Neural cell (in vitro differentiated cells): ENCODE data around the gene PRIM1. TPM values are rescaled to one million over a fixed set of nuclear protein-coding genes. Genes with fewer than 3 reads are reported as not detected.

Source experiments
- H2AFZ ChIP-seq: fragments of 200-600, 300-800 bp; sonication (generic), shearing (Covaris generic); 2 replicates; pipeline ENCODE4 v1.6.0; 2014; ENCODE audit warnings: low read depth, mild to moderate bottlenecking, antibody characterized with exemption, low read length, moderate library complexity
- H3F3A ChIP-seq: fragments of 200-600 bp; shearing (Covaris generic); 2 replicates; pipeline ENCODE4 v1.6.1; 2016; ENCODE audit warnings: mild to moderate bottlenecking, moderate library complexity, mixed read lengths, antibody characterized with exemption, low read length; ENCODE audit not compliant: insufficient read depth, poor library complexity, severe bottlenecking
- H3K27ac ChIP-seq: fragments of 200-600, 300-800 bp; sonication (generic), shearing (Covaris generic); 2 replicates; pipeline ENCODE4 v1.5.1; 2014; ENCODE audit warnings: mild to moderate bottlenecking, low read length, moderate library complexity
- H3K27me3 ChIP-seq: fragments of 300-800, 200-600 bp; sonication (generic), shearing (Covaris generic); 2 replicates; pipeline ENCODE4 v1.6.0; 2014; ENCODE audit warnings: mild to moderate bottlenecking, low read depth, low read length, moderate library complexity; ENCODE audit not compliant: insufficient read depth
- H3K36me3 ChIP-seq: fragments of 300-800, 200-600 bp; sonication (generic), shearing (Covaris generic); 2 replicates; pipeline ENCODE4 v1.5.1; 2014; ENCODE audit warnings: mild to moderate bottlenecking, antibody characterized with exemption, low read length, moderate library complexity; ENCODE audit not compliant: insufficient read depth
- H3K4me2 ChIP-seq: fragments of 300-800, 200-600 bp; sonication (generic), shearing (Covaris generic); 2 replicates; pipeline ENCODE4 v1.6.0; 2014; ENCODE audit warnings: mild to moderate bottlenecking, low read length
- H3K4me3 ChIP-seq: fragments of 300-800, 200-600 bp; sonication (generic), shearing (Covaris generic); 2 replicates; pipeline ENCODE4 v1.5.1; 2014; ENCODE audit warnings: mild to moderate bottlenecking, low read length, moderate library complexity
- H3K79me2 ChIP-seq: fragments of 200-600 bp; shearing (Covaris generic); replicated peaks from 2 replicates; pipeline ENCODE4 v1.6.0; 2014; ENCODE audit warnings: mild to moderate bottlenecking, low read length, moderate library complexity; ENCODE audit not compliant: insufficient read depth
- H3K9ac ChIP-seq: fragments of 300-800, 200-600 bp; sonication (generic), shearing (Covaris generic); 2 replicates; pipeline ENCODE4 v1.6.1; 2016; ENCODE audit warnings: mild to moderate bottlenecking, low read length, mixed read lengths
- H3K9me2 ChIP-seq: fragments of 200-600 bp; shearing (Covaris generic); 2 replicates; pipeline ENCODE4 v1.6.1; 2016; ENCODE audit warnings: mild to moderate bottlenecking, low read length, mixed read lengths; ENCODE audit not compliant: insufficient read depth
- H3K9me3 ChIP-seq: fragments of 200-600, 300-800 bp; sonication (generic), shearing (Covaris generic); 2 replicates; pipeline ENCODE4 v1.6.1; 2016; ENCODE audit warnings: mild to moderate bottlenecking, mixed run types, low read length, moderate library complexity, mixed read lengths
- H4K20me1 ChIP-seq: fragments of 200-600 bp; shearing (Covaris generic); 2 replicates; pipeline ENCODE4 v1.6.1; 2016; ENCODE audit warnings: mild to moderate bottlenecking, mixed run types; ENCODE audit not compliant: insufficient read depth
- CTCF ChIP-seq: fragments of 450-650 bp; IDR thresholded peaks from 2 replicates; pipeline ENCODE4 v1.5.1; 2014; ENCODE audit warnings: antibody characterized with exemption, mild to moderate bottlenecking, moderate library complexity; ENCODE audit not compliant: poor library complexity, severe bottlenecking
- EP300 ChIP-seq: fragments of 450-650 bp; conservative IDR thresholded peaks from 2 replicates; pipeline ENCODE4 v1.6.1; 2014; ENCODE audit warnings: antibody characterized with exemption, mild to moderate bottlenecking, moderate library complexity; ENCODE audit not compliant: poor library complexity, severe bottlenecking
- EZH2 ChIP-seq: fragments of 200-600, 300-800 bp; shearing (Covaris generic), sonication (generic); IDR thresholded peaks from 2 replicates; pipeline ENCODE4 v1.6.1; 2014; ENCODE audit warnings: antibody characterized with exemption, low read length, borderline replicate concordance, mild to moderate bottlenecking; ENCODE audit not compliant: insufficient read depth, poor library complexity, severe bottlenecking
- MXI1 ChIP-seq: fragments of 450-650 bp; conservative IDR thresholded peaks from 2 replicates; pipeline ENCODE4 v1.6.1; 2014; ENCODE audit warnings: antibody characterized with exemption, mild to moderate bottlenecking; ENCODE audit not compliant: poor library complexity, severe bottlenecking
- POLR2AphosphoS5 ChIP-seq: IDR thresholded peaks from 2 replicates; pipeline ENCODE4 v1.6.1; 2012
- RAD21 ChIP-seq: fragments of 450-650 bp; conservative IDR thresholded peaks from 2 replicates; pipeline ENCODE4 v1.6.1; 2014; ENCODE audit warnings: antibody characterized with exemption, mild to moderate bottlenecking, moderate library complexity
- REST ChIP-seq: IDR thresholded peaks from 2 replicates; pipeline ENCODE4 v1.6.1; 2012; ENCODE audit warnings: borderline replicate concordance
- SMC3 ChIP-seq: fragments of 450-650 bp; conservative IDR thresholded peaks from 2 replicates; pipeline ENCODE4 v1.6.1; 2014; ENCODE audit warnings: antibody characterized with exemption, mild to moderate bottlenecking, moderate library complexity; ENCODE audit not compliant: poor library complexity
- TAF1 ChIP-seq: IDR thresholded peaks from 2 replicates; pipeline ENCODE4 v1.6.1; 2012; ENCODE audit warnings: low read depth
- polyA plus RNA-seq: library from polyadenylated mRNA; depleted of rRNA; stranded (reverse); fragments of >200 nt; gene quantifications from 2 replicates; pipeline ENCODE4 v1.2.3, GENCODE V29; 2014

The PRIM1 gene
- polyA plus RNA-seq, 1 donor from 2014 or later: 36.1 TPM

- no peak overlapping the region for H3K27ac ChIP-seq
Measured at GRCh38 chr12:56716933-56717880, 34.9 kb downstream of the PRIM1 start.

More at GRCh38 chr12:56716933-56717880, 34.9 kb downstream of the PRIM1 start:
- Histone ChIP-seq H3K4me2 (no peak overlapping the region), H3K9me2 (no peaks in the 10 kb centered on the region), H4K20me1 (no peaks in the 10 kb centered on the region), H3K4me3 (no peak overlapping the region), H3F3A (no peaks in the 10 kb centered on the region), H3K9ac (no peak overlapping the region), H2AFZ (no peak overlapping the region), H3K27me3 (no peaks in the 10 kb centered on the region), H3K79me2 (peaks cover 33% of the 10 kb centered on the region), H3K36me3 (peaks cover 15% of the 10 kb centered on the region), H3K9me3 (no peaks in the 10 kb centered on the region)
- TF ChIP-seq TAF1: no peak
- TF ChIP-seq CTCF: no peak
- TF ChIP-seq POLR2AphosphoS5: no peak
- TF ChIP-seq RAD21: no peak
- no peak for TF ChIP-seq REST
- TF ChIP-seq MXI1: no peak
- TF ChIP-seq EP300: no peak
- no peak for TF ChIP-seq SMC3
- no peak for TF ChIP-seq EZH2
